Peyer's patch (tissue), 4 donors: ENCODE data around the gene NEURL1B. TPM values are rescaled to one million over a fixed set of nuclear protein-coding genes. Genes with fewer than 3 reads are reported as not detected.
A peak's percentile ranks its signal among the peaks of the same experiment; 100 is the strongest.

Experiments
- DNase-seq, 3 donors: peaks; one replicate each; pipeline ENCODE4 v3.0.0-alpha.2; 2017 to 2019
- H3K27ac ChIP-seq, 4 donors: fragments of 200-600 bp; sonication (generic); one replicate each; pipeline ENCODE4 v1.5.1; 2016 to 2019
- H3K27me3 ChIP-seq, 2 donors: fragments of 200-600 bp; sonication (generic); one replicate each; pipeline ENCODE4 v1.5.1; 2019
- H3K36me3 ChIP-seq, 3 donors: fragments of 200-600 bp; sonication (generic); one replicate each; pipeline ENCODE4 v1.5.1; 2016 to 2019
- H3K4me1 ChIP-seq, 4 donors: fragments of 200-600 bp; sonication (generic); one replicate each; pipeline ENCODE4 v1.5.1; 2016 to 2019
- H3K4me3 ChIP-seq, 4 donors: fragments of 200-600 bp; sonication (generic); 1 replicate in 3 of 4; 2 replicates in 1 of 4; pipeline ENCODE4 v1.5.1; 2016 to 2019; ENCODE audit warnings: mild to moderate bottlenecking in 1 of 4
- H3K9me3 ChIP-seq, 4 donors: fragments of 200-600 bp; sonication (generic); one replicate each; pipeline ENCODE4 v1.5.1; 2016 to 2019; ENCODE audit warnings: mild to moderate bottlenecking in 1 of 4
- CTCF ChIP-seq, 6 experiments: fragments of 450-650 bp in 4 of 6; fragments of 200-600 bp in 2 of 6; sonication (generic) in 1 of 6; IDR thresholded peaks; one replicate each; pipeline ENCODE4 v1.5.1; 2017 to 2019; ENCODE audit warnings: antibody characterized with exemption in 6 of 6, mild to moderate bottlenecking in 3 of 6, moderate library complexity in 1 of 6
- POLR2A ChIP-seq, 2 donors: fragments of 450-650 bp; IDR thresholded peaks; one replicate each; pipeline ENCODE4 v1.5.1; 2017; ENCODE audit warnings: antibody characterized with exemption in 2 of 2, mild to moderate bottlenecking in 2 of 2, moderate library complexity in 2 of 2
- total RNA-seq, 4 donors: library from RNA; depleted of rRNA; stranded (reverse); fragments of >200 nt; gene quantifications; one replicate each; pipeline ENCODE4 v1.1.0, GENCODE V29; 2016

NEURL1B gene
- total RNA-seq, 4 donors from 2014 or later, result 38.8 to 97.2 (median 81.0) TPM

- peaks cover 0 to 40% (median 4%) of the 10 kb centered on the region in 4 donors for H3K4me1 ChIP-seq
- H3K4me3 ChIP-seq, result no peak overlapping the region
- no peaks in the 10 kb centered on the region for H3K9me3 ChIP-seq
- peaks cover 0 to 2% (median 0%) of the 10 kb centered on the region in 3 donors for H3K36me3 ChIP-seq
- TF ChIP-seq CTCF (IDR thresholded peaks at IDR 0.05), result no peak
- TF ChIP-seq POLR2A (IDR thresholded peaks at IDR 0.05), result no peak
- H3K27ac ChIP-seq, result peak overlapping the region in 2 of 4 donors; percentile 29 to 39
- H3K27me3 ChIP-seq, result no peaks in the 10 kb centered on the region
- peak in 1 of 3 donors; percentile 37 for DNase-seq
Measured at GRCh38 chr5:172664681-172665541, 23.8 kb downstream of the NEURL1B start.

- H3K4me1 ChIP-seq, result peaks cover 0 to 27% (median 0%) of the 10 kb centered on the region in 4 donors
Measured at GRCh38 chr5:172666251-172666650, 25.2 kb downstream of the NEURL1B start.

GRCh38 chr5:172667786-172668593, 26.9 kb downstream of the NEURL1B start:
- TF ChIP-seq CTCF (IDR thresholded peaks at IDR 0.05), result no peak
- no peak for TF ChIP-seq POLR2A (IDR thresholded peaks at IDR 0.05)
- DNase-seq, result peak in 1 of 3 donors; percentile 41
- Histone ChIP-seq H3K4me1 (peaks cover 0 to 34% (median 0%) of the 10 kb centered on the region in 4 donors), H3K27ac (peak overlapping the region in 2 of 4 donors; percentile 30 to 32), H3K36me3 (peaks cover 0 to 27% (median 0%) of the 10 kb centered on the region in 3 donors), H3K9me3 (no peaks in the 10 kb centered on the region), H3K4me3 (no peak overlapping the region), H3K27me3 (no peaks in the 10 kb centered on the region)

More at GRCh38 chr5:172666251-172666650, 25.2 kb downstream of the NEURL1B start:
- Histone ChIP-seq H3K27me3 (no peaks in the 10 kb centered on the region), H3K27ac (no peak overlapping the region), H3K9me3 (no peaks in the 10 kb centered on the region), H3K36me3 (peaks cover 0 to 15% (median 0%) of the 10 kb centered on the region in 3 donors), H3K4me3 (no peak overlapping the region)
- TF ChIP-seq POLR2A (IDR thresholded peaks at IDR 0.05), result no peak
- TF ChIP-seq CTCF (IDR thresholded peaks at IDR 0.05), result no peak
- DNase-seq, result peak in 1 of 3 donors; percentile 14

GRCh38 chr5:172668594-172669071, 27.6 kb downstream of the NEURL1B start:
- DNase-seq, result no peak
- Histone ChIP-seq H3K4me1 (peaks cover 0 to 37% (median 0%) of the 10 kb centered on the region in 4 donors), H3K27ac (peak overlapping the region in 1 of 4 donors; percentile 32)

More at GRCh38 chr5:172668594-172669071, 27.6 kb downstream of the NEURL1B start:
- no peaks in the 10 kb centered on the region for H3K27me3 ChIP-seq
- peaks cover 0 to 27% (median 0%) of the 10 kb centered on the region in 3 donors for H3K36me3 ChIP-seq
- no peak overlapping the region for H3K4me3 ChIP-seq
- TF ChIP-seq CTCF (IDR thresholded peaks at IDR 0.05) (no peak), POLR2A (IDR thresholded peaks at IDR 0.05) (no peak)
- no peaks in the 10 kb centered on the region for H3K9me3 ChIP-seq
